Panc1 (cell line): Measurements from ENCODE around the gene DNAJC2. TPM values are rescaled to one million over a fixed set of nuclear protein-coding genes. Genes with fewer than 3 reads are reported as not detected.

Experiments
- ATAC-seq: fragments of 200-7000 bp; cut with Tn5 transposase; 2 replicates; pipeline ENCODE4 v1.9.1; 2020; ENCODE audit warnings: mild to moderate bottlenecking, moderate library complexity
- BruUV-seq: library from RNA; stranded (reverse); fragments of 400-500 nt; replicated peaks from 2 replicates; lab custom pipeline; 2021; lab: Mats Ljungman, UMichigan
- CTCF ChIA-PET: fragments of 300-600 bp; sonication (Branson Sonifier 250); formaldehyde crosslinking; loops from one replicate; lab custom pipeline; 2022; ENCODE audit warnings: antibody characterized with exemption; lab: Charles Lee
- POLR2A ChIA-PET: fragments of 300-600 bp; sonication (Branson Sonifier 250); formaldehyde crosslinking; loops from one replicate; lab custom pipeline; 2022; ENCODE audit warnings: antibody characterized with exemption; lab: Charles Lee
- DNase-seq: peaks from one replicate; pipeline ENCODE4 v3.0.0-alpha.2; 2010; ENCODE audit warnings: low read depth, low spot score
- H3K27ac ChIP-seq: 2 replicates; pipeline ENCODE4 v1.5.1; 2011; ENCODE audit warnings: mild to moderate bottlenecking, low read length, inconsistent platforms
- H3K27me3 ChIP-seq: fragments of 200-500 bp; sonication (Bioruptor generic); 2 replicates; pipeline ENCODE4 v1.6.0; 2014; ENCODE audit warnings: low read length, inconsistent platforms; ENCODE audit not compliant: control insufficient read depth, insufficient read depth
- H3K36me3 ChIP-seq: fragments of 200-500 bp; sonication (Bioruptor generic); 2 replicates; pipeline ENCODE4 v1.5.1; 2014; ENCODE audit warnings: inconsistent platforms, mild to moderate bottlenecking, low read length, moderate library complexity; ENCODE audit not compliant: control insufficient read depth, insufficient read depth
- H3K4me1 ChIP-seq: 2 replicates; pipeline ENCODE4 v1.5.1; 2011; ENCODE audit warnings: inconsistent platforms, mild to moderate bottlenecking, low read length, moderate library complexity; ENCODE audit not compliant: control insufficient read depth, insufficient read depth
- H3K4me3 ChIP-seq, 2 experiments: 2 replicates each; pipeline ENCODE4 v1.5.1; 2011 to 2012; ENCODE audit warnings: low read depth in 2 of 2, low read length in 2 of 2, mild to moderate bottlenecking in 2 of 2, inconsistent platforms in 1 of 2, moderate library complexity in 1 of 2
- H3K9me3 ChIP-seq: fragments of 200-500 bp; sonication (Bioruptor generic); 2 replicates; pipeline ENCODE4 v1.5.1; 2014; ENCODE audit warnings: low read depth, mild to moderate bottlenecking, inconsistent platforms, low read length, moderate library complexity; ENCODE audit not compliant: control insufficient read depth, insufficient read depth
- POLR2AphosphoS5 ChIP-seq: IDR thresholded peaks from 2 replicates; pipeline ENCODE4 v1.6.1; 2012; ENCODE audit warnings: mild to moderate bottlenecking, low read depth, low read length, moderate library complexity
- SIN3A ChIP-seq: IDR thresholded peaks from 2 replicates; pipeline ENCODE4 v1.6.1; 2012; ENCODE audit warnings: low read depth, mild to moderate bottlenecking, low read length, moderate library complexity, borderline replicate concordance; ENCODE audit not compliant: insufficient read depth
- TCF7L2 ChIP-seq: IDR thresholded peaks from 2 replicates; pipeline ENCODE4 v1.6.1; 2011; ENCODE audit warnings: mild to moderate bottlenecking, low read depth, low read length, inconsistent platforms
- in situ Hi-C: cut with HindIII; loops from 2 replicates; pipeline ENCODE4 v1.10.0; 2016; ENCODE audit warnings: low sequenced_read_pairs, low pct_unique_long_range_greater_than_20kb
- intact Hi-C: fragments of 100-400 bp; cut with micrococcal nuclease; formaldehyde crosslinking; loops from one replicate; pipeline ENCODE4 v1.10.0; 2022; ENCODE audit not compliant: unreplicated experiment
- total RNA-seq: library from RNA; stranded (reverse); gene quantifications from one replicate; pipeline ENCODE4 v1.2.1, GENCODE V29; 2021; ENCODE audit not compliant: unreplicated experiment
- TF ChIP-seq, protein P1 (sequence below), 2 experiments: IDR thresholded peaks; 2 replicates each; pipeline ENCODE4 v1.6.1; 2011 to 2012; ENCODE audit warnings: low read depth in 2 of 2, control low read depth in 1 of 2, low read length in 1 of 2, mild to moderate bottlenecking in 1 of 2, moderate library complexity in 1 of 2; ENCODE audit not compliant: insufficient read depth in 1 of 2
- TF ChIP-seq, protein P2 (sequence below): fragments of 450-650 bp; IDR thresholded peaks from 2 replicates; pipeline ENCODE4 v1.5.1; 2017; ENCODE audit warnings: mild to moderate bottlenecking

The DNAJC2 gene
- total RNA-seq, 1 experiment from 2014 or later, result 56.1 TPM

DNA sequence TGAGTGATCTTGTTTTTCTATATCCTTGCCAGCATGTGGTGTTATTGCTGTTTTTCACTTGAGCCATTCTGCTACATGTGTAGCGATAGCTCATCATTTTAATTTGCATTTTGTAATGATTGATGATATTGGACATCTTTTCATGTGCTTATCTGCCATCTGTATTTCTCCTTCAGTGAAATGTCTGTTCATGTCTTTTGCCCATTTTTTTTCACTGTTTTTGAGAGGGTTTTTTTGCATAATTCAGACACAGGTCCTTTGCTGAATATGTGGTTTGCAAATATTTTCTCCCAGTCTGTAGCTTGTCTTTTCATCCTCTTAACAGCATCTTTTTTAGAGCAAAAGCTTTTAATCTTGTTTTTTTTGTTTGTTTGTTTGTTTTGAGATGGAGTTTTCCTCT lies 51.0 kb downstream of the DNAJC2 start:
- no TSS peak for BruUV-seq
- POLR2A ChIA-PET, result no interaction called here
- TF ChIP-seq, protein P1, sequence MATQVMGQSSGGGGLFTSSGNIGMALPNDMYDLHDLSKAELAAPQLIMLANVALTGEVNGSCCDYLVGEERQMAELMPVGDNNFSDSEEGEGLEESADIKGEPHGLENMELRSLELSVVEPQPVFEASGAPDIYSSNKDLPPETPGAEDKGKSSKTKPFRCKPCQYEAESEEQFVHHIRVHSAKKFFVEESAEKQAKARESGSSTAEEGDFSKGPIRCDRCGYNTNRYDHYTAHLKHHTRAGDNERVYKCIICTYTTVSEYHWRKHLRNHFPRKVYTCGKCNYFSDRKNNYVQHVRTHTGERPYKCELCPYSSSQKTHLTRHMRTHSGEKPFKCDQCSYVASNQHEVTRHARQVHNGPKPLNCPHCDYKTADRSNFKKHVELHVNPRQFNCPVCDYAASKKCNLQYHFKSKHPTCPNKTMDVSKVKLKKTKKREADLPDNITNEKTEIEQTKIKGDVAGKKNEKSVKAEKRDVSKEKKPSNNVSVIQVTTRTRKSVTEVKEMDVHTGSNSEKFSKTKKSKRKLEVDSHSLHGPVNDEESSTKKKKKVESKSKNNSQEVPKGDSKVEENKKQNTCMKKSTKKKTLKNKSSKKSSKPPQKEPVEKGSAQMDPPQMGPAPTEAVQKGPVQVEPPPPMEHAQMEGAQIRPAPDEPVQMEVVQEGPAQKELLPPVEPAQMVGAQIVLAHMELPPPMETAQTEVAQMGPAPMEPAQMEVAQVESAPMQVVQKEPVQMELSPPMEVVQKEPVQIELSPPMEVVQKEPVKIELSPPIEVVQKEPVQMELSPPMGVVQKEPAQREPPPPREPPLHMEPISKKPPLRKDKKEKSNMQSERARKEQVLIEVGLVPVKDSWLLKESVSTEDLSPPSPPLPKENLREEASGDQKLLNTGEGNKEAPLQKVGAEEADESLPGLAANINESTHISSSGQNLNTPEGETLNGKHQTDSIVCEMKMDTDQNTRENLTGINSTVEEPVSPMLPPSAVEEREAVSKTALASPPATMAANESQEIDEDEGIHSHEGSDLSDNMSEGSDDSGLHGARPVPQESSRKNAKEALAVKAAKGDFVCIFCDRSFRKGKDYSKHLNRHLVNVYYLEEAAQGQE (IDR thresholded peaks at IDR 0.05; ENCODE audit: insufficient read depth in 1 of 2, low read depth in 2 of 2, low read length in 1 of 2), result no peak
- TF ChIP-seq POLR2AphosphoS5 (no peak), TCF7L2 (no peak), SIN3A (no peak)
- TF ChIP-seq, protein P2, sequence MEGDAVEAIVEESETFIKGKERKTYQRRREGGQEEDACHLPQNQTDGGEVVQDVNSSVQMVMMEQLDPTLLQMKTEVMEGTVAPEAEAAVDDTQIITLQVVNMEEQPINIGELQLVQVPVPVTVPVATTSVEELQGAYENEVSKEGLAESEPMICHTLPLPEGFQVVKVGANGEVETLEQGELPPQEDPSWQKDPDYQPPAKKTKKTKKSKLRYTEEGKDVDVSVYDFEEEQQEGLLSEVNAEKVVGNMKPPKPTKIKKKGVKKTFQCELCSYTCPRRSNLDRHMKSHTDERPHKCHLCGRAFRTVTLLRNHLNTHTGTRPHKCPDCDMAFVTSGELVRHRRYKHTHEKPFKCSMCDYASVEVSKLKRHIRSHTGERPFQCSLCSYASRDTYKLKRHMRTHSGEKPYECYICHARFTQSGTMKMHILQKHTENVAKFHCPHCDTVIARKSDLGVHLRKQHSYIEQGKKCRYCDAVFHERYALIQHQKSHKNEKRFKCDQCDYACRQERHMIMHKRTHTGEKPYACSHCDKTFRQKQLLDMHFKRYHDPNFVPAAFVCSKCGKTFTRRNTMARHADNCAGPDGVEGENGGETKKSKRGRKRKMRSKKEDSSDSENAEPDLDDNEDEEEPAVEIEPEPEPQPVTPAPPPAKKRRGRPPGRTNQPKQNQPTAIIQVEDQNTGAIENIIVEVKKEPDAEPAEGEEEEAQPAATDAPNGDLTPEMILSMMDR, result no peak
- H3K27ac ChIP-seq, result no peak overlapping the region
- CTCF ChIA-PET, result no interaction called here
- peaks cover 10% of the 10 kb centered on the region for H3K4me1 ChIP-seq
- no peak for DNase-seq
- no peaks in the 10 kb centered on the region; the same call in 1 of the 2 replicates for H3K27me3 ChIP-seq
- intact Hi-C loops, result no loop called here
- H3K9me3 ChIP-seq, result no peaks in the 10 kb centered on the region
- no peak overlapping the region for H3K4me3 ChIP-seq
- in situ Hi-C loops, result no loop called here
- ATAC-seq, result no peak
- no peaks in the 10 kb centered on the region; the same call in 1 of the 2 replicates for H3K36me3 ChIP-seq

DNA sequence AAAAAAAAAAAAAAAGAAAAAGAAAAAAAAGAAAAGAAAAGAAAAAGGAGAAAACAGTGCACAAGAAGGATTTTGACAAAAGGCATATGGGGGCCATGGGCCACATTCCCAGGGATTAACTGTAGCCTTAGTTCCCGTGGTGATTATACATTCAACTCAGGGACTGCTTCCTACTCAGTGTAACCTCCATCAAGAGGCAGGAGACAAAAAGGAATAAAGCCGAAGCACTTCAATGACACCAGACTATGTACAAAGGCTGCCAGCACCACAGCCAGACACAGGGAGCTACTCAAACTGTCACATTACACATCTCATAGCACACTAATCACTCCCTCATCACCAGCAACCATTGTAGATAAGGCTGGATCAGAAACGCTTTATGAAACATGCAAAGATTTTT lies 52.4 kb downstream of the DNAJC2 start:
- TF ChIP-seq POLR2AphosphoS5, result no peak
- TF ChIP-seq, protein P2, result no peak
- TF ChIP-seq, protein P1 (IDR thresholded peaks at IDR 0.05; ENCODE audit: insufficient read depth in 1 of 2, low read depth in 2 of 2, low read length in 1 of 2), result no peak
- no peak for TF ChIP-seq TCF7L2
- TF ChIP-seq SIN3A, result no peak
- Histone ChIP-seq H3K4me1 (peaks cover 4% of the 10 kb centered on the region; the same call in 1 of the 2 replicates), H3K27me3 (no peaks in the 10 kb centered on the region; the same call in 1 of the 2 replicates), H3K36me3 (no peaks in the 10 kb centered on the region), H3K9me3 (no peaks in the 10 kb centered on the region), H3K27ac (no peak overlapping the region), H3K4me3 (no peak overlapping the region)
- no peak for DNase-seq
- ATAC-seq, result no peak
- POLR2A ChIA-PET, result no interaction called here
- BruUV-seq, result no TSS peak
- CTCF ChIA-PET, result no interaction called here
- intact Hi-C loops, result no loop called here
- in situ Hi-C loops, result no loop called here
